ENCODE data around the gene MACROD2. TPM values are rescaled to one million over a fixed set of nuclear protein-coding genes. Genes with fewer than 3 reads are reported as not detected.

Gene MACROD2
- polyA plus RNA-seq, 1 donor from 2014 or later = 23.2 TPM

DNA sequence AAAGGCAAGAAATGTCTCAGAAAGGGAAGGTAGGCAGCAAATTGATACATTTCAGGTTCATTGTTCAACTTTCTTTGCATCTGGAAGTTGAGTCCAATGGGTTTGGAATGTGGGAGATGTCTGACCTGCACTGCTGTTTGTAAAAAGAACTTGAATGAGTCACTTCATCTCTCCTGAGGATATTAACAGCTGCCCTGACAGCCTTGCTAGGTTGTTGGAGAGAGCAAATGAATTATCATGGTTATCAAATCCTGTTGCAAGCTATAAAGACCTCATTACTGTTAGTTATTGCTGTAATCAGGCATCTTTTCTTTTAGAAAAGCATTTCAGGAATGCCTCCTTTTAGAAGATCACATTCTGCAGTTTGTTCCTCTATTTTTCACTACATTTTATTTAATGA, 365.1 kb downstream of the MACROD2 start:
- H2AFZ ChIP-seq (ENCODE audit: low read depth, low read length) = no peak overlapping the region
- TF ChIP-seq, protein P1, sequence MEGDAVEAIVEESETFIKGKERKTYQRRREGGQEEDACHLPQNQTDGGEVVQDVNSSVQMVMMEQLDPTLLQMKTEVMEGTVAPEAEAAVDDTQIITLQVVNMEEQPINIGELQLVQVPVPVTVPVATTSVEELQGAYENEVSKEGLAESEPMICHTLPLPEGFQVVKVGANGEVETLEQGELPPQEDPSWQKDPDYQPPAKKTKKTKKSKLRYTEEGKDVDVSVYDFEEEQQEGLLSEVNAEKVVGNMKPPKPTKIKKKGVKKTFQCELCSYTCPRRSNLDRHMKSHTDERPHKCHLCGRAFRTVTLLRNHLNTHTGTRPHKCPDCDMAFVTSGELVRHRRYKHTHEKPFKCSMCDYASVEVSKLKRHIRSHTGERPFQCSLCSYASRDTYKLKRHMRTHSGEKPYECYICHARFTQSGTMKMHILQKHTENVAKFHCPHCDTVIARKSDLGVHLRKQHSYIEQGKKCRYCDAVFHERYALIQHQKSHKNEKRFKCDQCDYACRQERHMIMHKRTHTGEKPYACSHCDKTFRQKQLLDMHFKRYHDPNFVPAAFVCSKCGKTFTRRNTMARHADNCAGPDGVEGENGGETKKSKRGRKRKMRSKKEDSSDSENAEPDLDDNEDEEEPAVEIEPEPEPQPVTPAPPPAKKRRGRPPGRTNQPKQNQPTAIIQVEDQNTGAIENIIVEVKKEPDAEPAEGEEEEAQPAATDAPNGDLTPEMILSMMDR (IDR thresholded peaks at IDR 0.05; ENCODE audit: poor library complexity, severe bottlenecking) = no peak
- TF ChIP-seq, protein P2, sequence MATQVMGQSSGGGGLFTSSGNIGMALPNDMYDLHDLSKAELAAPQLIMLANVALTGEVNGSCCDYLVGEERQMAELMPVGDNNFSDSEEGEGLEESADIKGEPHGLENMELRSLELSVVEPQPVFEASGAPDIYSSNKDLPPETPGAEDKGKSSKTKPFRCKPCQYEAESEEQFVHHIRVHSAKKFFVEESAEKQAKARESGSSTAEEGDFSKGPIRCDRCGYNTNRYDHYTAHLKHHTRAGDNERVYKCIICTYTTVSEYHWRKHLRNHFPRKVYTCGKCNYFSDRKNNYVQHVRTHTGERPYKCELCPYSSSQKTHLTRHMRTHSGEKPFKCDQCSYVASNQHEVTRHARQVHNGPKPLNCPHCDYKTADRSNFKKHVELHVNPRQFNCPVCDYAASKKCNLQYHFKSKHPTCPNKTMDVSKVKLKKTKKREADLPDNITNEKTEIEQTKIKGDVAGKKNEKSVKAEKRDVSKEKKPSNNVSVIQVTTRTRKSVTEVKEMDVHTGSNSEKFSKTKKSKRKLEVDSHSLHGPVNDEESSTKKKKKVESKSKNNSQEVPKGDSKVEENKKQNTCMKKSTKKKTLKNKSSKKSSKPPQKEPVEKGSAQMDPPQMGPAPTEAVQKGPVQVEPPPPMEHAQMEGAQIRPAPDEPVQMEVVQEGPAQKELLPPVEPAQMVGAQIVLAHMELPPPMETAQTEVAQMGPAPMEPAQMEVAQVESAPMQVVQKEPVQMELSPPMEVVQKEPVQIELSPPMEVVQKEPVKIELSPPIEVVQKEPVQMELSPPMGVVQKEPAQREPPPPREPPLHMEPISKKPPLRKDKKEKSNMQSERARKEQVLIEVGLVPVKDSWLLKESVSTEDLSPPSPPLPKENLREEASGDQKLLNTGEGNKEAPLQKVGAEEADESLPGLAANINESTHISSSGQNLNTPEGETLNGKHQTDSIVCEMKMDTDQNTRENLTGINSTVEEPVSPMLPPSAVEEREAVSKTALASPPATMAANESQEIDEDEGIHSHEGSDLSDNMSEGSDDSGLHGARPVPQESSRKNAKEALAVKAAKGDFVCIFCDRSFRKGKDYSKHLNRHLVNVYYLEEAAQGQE (IDR thresholded peaks at IDR 0.05; ENCODE audit: borderline replicate concordance) = no peak
- TF ChIP-seq EP300 (conservative IDR thresholded peaks at IDR 0.05; ENCODE audit: poor library complexity, severe bottlenecking) (no peak), TAF1 (IDR thresholded peaks at IDR 0.05; ENCODE audit: low read depth) (no peak), MXI1 (conservative IDR thresholded peaks at IDR 0.05; ENCODE audit: poor library complexity, severe bottlenecking) (no peak), RAD21 (conservative IDR thresholded peaks at IDR 0.05) (no peak), POLR2AphosphoS5 (IDR thresholded peaks at IDR 0.05) (no peak), SMC3 (conservative IDR thresholded peaks at IDR 0.05; ENCODE audit: poor library complexity) (no peak), EZH2 (IDR thresholded peaks at IDR 0.05; ENCODE audit: borderline replicate concordance, insufficient read depth, low read length, poor library complexity, severe bottlenecking) (no peak)
- no peaks in the 10 kb centered on the region for H3K27me3 ChIP-seq (ENCODE audit: insufficient read depth, low read depth, low read length)
- no peaks in the 10 kb centered on the region for H3K9me3 ChIP-seq (ENCODE audit: low read length)
- H3K36me3 ChIP-seq (ENCODE audit: insufficient read depth, low read length) = no peaks in the 10 kb centered on the region
- H3F3A ChIP-seq (ENCODE audit: insufficient read depth, low read length, poor library complexity, severe bottlenecking) = no peaks in the 10 kb centered on the region
- no peaks in the 10 kb centered on the region for H4K20me1 ChIP-seq (ENCODE audit: insufficient read depth)
- no peak overlapping the region for H3K9ac ChIP-seq (ENCODE audit: low read length)
- no peaks in the 10 kb centered on the region for H3K9me2 ChIP-seq (ENCODE audit: insufficient read depth, low read length)
- H3K4me3 ChIP-seq (ENCODE audit: low read length) = no peak overlapping the region
- no peak overlapping the region for H3K27ac ChIP-seq (ENCODE audit: low read length)
- H3K79me2 ChIP-seq (replicated peaks; ENCODE audit: insufficient read depth, low read length) = no peaks in the 10 kb centered on the region
- H3K4me2 ChIP-seq (ENCODE audit: low read length) = no peak overlapping the region

DNA sequence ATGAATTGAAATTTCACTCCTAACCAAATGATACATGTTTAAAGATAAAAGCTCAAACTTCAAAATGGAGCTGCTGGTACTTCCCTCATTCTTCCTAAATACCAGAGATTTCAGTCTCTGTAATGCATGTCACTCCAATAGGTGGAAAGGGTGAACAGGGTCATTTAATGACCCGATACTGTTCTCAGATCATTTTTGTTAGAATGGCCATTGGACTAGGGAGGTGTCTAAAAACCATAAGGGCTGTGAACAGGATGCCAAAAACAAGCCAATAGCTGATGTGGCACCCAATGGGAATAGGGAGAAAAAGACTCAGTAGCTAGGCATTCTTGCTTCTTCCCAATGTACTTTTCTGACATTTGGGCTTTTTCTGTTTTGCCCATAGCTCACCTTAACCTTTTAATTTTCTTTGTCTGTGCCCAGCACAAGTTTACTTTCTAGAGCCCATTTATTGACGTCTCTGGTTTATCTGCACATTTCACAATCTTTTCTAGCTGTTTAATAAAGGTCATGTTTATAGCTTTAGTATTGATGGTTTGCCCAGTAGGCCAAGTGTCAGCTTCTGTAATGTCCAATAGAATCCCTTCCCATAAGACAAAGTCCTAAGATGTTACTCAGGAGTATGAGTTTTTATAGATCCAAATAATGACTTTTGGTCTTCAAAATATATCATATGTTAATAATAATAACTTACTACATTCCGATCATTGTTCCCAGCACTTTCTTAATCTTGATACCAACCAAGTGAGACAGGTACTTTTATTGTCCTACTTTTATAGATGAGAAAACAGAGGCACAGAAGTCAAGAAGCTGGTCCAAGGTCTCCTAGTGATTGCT, 366.4 kb downstream of the MACROD2 start:
- no peak overlapping the region for H3K27ac ChIP-seq (ENCODE audit: low read length)
- TF ChIP-seq SMC3 (conservative IDR thresholded peaks at IDR 0.05; ENCODE audit: poor library complexity) (no peak), POLR2AphosphoS5 (IDR thresholded peaks at IDR 0.05) (no peak), RAD21 (conservative IDR thresholded peaks at IDR 0.05) (no peak), TAF1 (IDR thresholded peaks at IDR 0.05; ENCODE audit: low read depth) (no peak), EP300 (conservative IDR thresholded peaks at IDR 0.05; ENCODE audit: poor library complexity, severe bottlenecking) (no peak), MXI1 (conservative IDR thresholded peaks at IDR 0.05; ENCODE audit: poor library complexity, severe bottlenecking) (no peak), EZH2 (IDR thresholded peaks at IDR 0.05; ENCODE audit: borderline replicate concordance, insufficient read depth, low read length, poor library complexity, severe bottlenecking) (no peak)
- TF ChIP-seq, protein P1 (IDR thresholded peaks at IDR 0.05; ENCODE audit: poor library complexity, severe bottlenecking) = no peak
- TF ChIP-seq, protein P2 (IDR thresholded peaks at IDR 0.05; ENCODE audit: borderline replicate concordance) = no peak
- no peak overlapping the region for H2AFZ ChIP-seq (ENCODE audit: low read depth, low read length)
- H3K36me3 ChIP-seq (ENCODE audit: insufficient read depth, low read length) = no peaks in the 10 kb centered on the region
- H3F3A ChIP-seq (ENCODE audit: insufficient read depth, low read length, poor library complexity, severe bottlenecking) = no peaks in the 10 kb centered on the region
- H4K20me1 ChIP-seq (ENCODE audit: insufficient read depth) = no peaks in the 10 kb centered on the region
- H3K4me3 ChIP-seq (ENCODE audit: low read length) = no peak overlapping the region
- no peaks in the 10 kb centered on the region for H3K79me2 ChIP-seq (replicated peaks; ENCODE audit: insufficient read depth, low read length)
- no peak overlapping the region for H3K4me2 ChIP-seq (ENCODE audit: low read length)
- H3K9me2 ChIP-seq (ENCODE audit: insufficient read depth, low read length) = no peaks in the 10 kb centered on the region
- H3K9me3 ChIP-seq (ENCODE audit: low read length) = no peaks in the 10 kb centered on the region
- no peak overlapping the region for H3K9ac ChIP-seq (ENCODE audit: low read length)
- H3K27me3 ChIP-seq (ENCODE audit: insufficient read depth, low read depth, low read length) = no peaks in the 10 kb centered on the region
